HUES48 (cell line): ENCODE measurements around the gene RNF17.

Experiments
- H3K27ac ChIP-seq: one replicate; pipeline ENCODE4 v1.7.0; 2013; ENCODE audit warnings: low read depth, low read length, inconsistent platforms
- H3K27me3 ChIP-seq: 2 replicates; pipeline ENCODE4 v1.6.1; 2013; ENCODE audit warnings: mild to moderate bottlenecking, low read length; ENCODE audit not compliant: control insufficient read depth, insufficient read depth
- H3K36me3 ChIP-seq: 2 replicates; pipeline ENCODE4 v1.6.1; 2013; ENCODE audit warnings: low read length; ENCODE audit not compliant: control insufficient read depth, insufficient read depth
- H3K4me1 ChIP-seq: 2 replicates; pipeline ENCODE4 v1.6.1; 2013; ENCODE audit warnings: mild to moderate bottlenecking, low read length; ENCODE audit not compliant: control insufficient read depth, insufficient read depth
- H3K4me3 ChIP-seq: 2 replicates; pipeline ENCODE4 v1.5.1; 2013; ENCODE audit warnings: mild to moderate bottlenecking, low read depth, low read length
- H3K9ac ChIP-seq: 2 replicates; pipeline ENCODE4 v1.6.1; 2013; ENCODE audit warnings: mild to moderate bottlenecking, low read depth, low read length, moderate library complexity
- H3K9me3 ChIP-seq: 2 replicates; pipeline ENCODE4 v1.6.1; 2013; ENCODE audit warnings: low read length; ENCODE audit not compliant: control insufficient read depth, insufficient read depth

Gene RNF17

GRCh38 chr13:24882665-24883064 is 118.7 kb downstream of the RNF17 start:
- Histone ChIP-seq H3K9ac (no peak overlapping the region), H3K9me3 (no peaks in the 10 kb centered on the region), H3K4me1 (peaks cover 5% of the 10 kb centered on the region; the same call in 1 of the 2 replicates), H3K27ac (no peak overlapping the region), H3K36me3 (peaks cover 44% of the 10 kb centered on the region), H3K27me3 (no peaks in the 10 kb centered on the region), H3K4me3 (no peak overlapping the region)

- Histone ChIP-seq H3K27ac (no peak overlapping the region), H3K4me1 (peaks cover 6% of the 10 kb centered on the region; the same call in 1 of the 2 replicates), H3K27me3 (no peaks in the 10 kb centered on the region), H3K4me3 (no peak overlapping the region), H3K9ac (no peak overlapping the region), H3K36me3 (peaks cover 86% of the 10 kb centered on the region), H3K9me3 (no peaks in the 10 kb centered on the region)
Measured at GRCh38 chr13:24887759-24888158, 123.8 kb downstream of the RNF17 start.

DNA sequence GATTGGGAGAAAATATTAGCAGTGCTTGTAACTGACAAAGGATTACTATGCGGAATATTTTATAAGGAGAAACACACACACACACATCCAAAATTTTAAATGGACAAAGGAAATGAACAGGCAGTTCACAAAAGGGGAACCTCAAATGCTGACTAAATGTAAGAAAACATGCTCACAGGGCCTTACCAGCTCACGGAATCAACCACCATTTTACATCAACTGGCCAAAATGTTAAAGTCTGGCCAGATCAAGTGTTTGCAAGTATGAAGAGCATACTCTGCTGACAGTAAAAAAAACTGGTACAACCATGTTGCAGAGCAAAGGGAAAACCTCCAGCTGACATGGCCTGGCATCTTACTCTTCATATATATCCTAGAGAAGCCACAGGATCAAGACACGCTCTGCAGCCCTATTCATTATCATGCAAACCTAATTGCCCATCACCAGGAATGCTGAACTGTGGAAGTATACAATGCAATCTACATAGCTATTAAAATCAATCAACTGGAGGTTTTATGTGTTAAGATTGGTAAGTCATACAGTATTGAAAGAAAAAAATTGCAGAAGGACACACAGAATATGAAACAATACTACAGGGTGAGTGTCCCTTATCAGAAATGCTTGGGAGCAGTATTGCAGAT is 124.4 kb downstream of the RNF17 start:
- peaks cover 6% of the 10 kb centered on the region; the same call in 1 of the 2 replicates for H3K4me1 ChIP-seq
- peaks cover 84% of the 10 kb centered on the region for H3K36me3 ChIP-seq
- H3K27me3 ChIP-seq, result no peaks in the 10 kb centered on the region
- H3K9ac ChIP-seq, result no peak overlapping the region
- no peak overlapping the region for H3K27ac ChIP-seq
- no peaks in the 10 kb centered on the region for H3K9me3 ChIP-seq
- H3K4me3 ChIP-seq, result no peak overlapping the region

DNA sequence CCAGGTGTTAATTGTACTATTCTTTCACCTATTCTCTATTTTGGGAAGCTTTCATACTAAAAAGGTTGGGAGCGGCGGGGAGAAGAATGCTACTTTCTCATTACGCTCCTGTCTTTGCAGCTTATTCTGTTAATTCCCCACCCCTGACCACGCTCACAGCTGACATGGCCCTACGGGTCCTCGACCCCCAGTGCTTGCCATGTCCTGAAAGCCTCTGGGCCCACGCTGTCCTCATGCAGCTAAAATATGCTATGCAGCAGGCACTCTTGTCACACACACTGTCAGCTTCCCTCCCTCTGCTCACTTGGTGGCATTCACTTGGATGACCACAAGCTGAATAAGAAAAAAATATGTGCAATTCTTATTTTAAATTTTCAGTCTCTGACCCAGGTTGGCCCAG is 126.3 kb downstream of the RNF17 start:
- Histone ChIP-seq H3K9me3 (no peaks in the 10 kb centered on the region), H3K27ac (no peak overlapping the region), H3K9ac (no peak overlapping the region), H3K27me3 (no peaks in the 10 kb centered on the region), H3K36me3 (peaks cover 72% of the 10 kb centered on the region), H3K4me1 (peaks cover 6% of the 10 kb centered on the region; the same call in 1 of the 2 replicates), H3K4me3 (no peak overlapping the region)

- no peak overlapping the region for H3K9ac ChIP-seq
- no peak overlapping the region for H3K4me3 ChIP-seq
- no peaks in the 10 kb centered on the region for H3K27me3 ChIP-seq
- peaks cover 62% of the 10 kb centered on the region for H3K36me3 ChIP-seq
- H3K4me1 ChIP-seq, result peaks cover 6% of the 10 kb centered on the region; the same call in 1 of the 2 replicates
- no peak overlapping the region for H3K27ac ChIP-seq
- H3K9me3 ChIP-seq, result no peaks in the 10 kb centered on the region
Measured at GRCh38 chr13:24891476-24892108, 127.6 kb downstream of the RNF17 start.

GRCh38 chr13:24892829-24893228 is 128.9 kb downstream of the RNF17 start:
- no peak overlapping the region for H3K9ac ChIP-seq
- no peaks in the 10 kb centered on the region for H3K27me3 ChIP-seq
- no peak overlapping the region for H3K27ac ChIP-seq
- H3K36me3 ChIP-seq, result peaks cover 72% of the 10 kb centered on the region
- H3K4me1 ChIP-seq, result peaks cover 6% of the 10 kb centered on the region; the same call in 1 of the 2 replicates
- no peaks in the 10 kb centered on the region for H3K9me3 ChIP-seq
- H3K4me3 ChIP-seq, result no peak overlapping the region

GRCh38 chr13:24893863-24894262 is 129.9 kb downstream of the RNF17 start:
- 0 out of 2 replicates have a peak, but pooled peaks cover under 1% of the 10 kb centered on the region for H3K4me1 ChIP-seq
- H3K9me3 ChIP-seq, result no peaks in the 10 kb centered on the region
- no peaks in the 10 kb centered on the region for H3K27me3 ChIP-seq
- H3K27ac ChIP-seq, result no peak overlapping the region
- H3K36me3 ChIP-seq, result peaks cover 73% of the 10 kb centered on the region
- H3K4me3 ChIP-seq, result no peak overlapping the region
- no peak overlapping the region for H3K9ac ChIP-seq

- no peaks in the 10 kb centered on the region for H3K4me1 ChIP-seq
- H3K27me3 ChIP-seq, result no peaks in the 10 kb centered on the region
- peaks cover 75% of the 10 kb centered on the region for H3K36me3 ChIP-seq
- no peak overlapping the region for H3K27ac ChIP-seq
- H3K4me3 ChIP-seq, result no peak overlapping the region
- no peak overlapping the region for H3K9ac ChIP-seq
- no peaks in the 10 kb centered on the region for H3K9me3 ChIP-seq
Measured at GRCh38 chr13:24894277-24894971, 130.5 kb downstream of the RNF17 start.

DNA sequence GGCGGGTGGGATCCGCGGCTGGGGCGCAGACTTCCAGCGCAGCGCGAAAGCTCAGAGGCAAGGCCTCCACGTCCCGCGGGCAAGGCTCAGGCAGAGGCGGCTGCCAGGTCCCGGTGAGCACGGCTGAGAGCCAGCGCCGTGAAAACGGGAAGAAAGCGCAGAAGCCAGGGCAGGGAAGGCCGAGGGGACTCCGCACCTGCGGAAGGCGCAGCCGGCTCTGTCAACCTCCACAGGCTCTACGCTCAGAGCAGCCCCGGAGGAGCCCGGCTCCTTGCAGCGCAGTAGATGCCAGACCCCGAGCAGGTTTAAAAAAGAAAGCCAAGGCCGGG is 131.0 kb downstream of the RNF17 start:
- Histone ChIP-seq H3K9ac (no peak overlapping the region), H3K36me3 (peaks cover 74% of the 10 kb centered on the region), H3K4me3 (no peak overlapping the region), H3K4me1 (no peaks in the 10 kb centered on the region), H3K9me3 (no peaks in the 10 kb centered on the region), H3K27ac (no peak overlapping the region), H3K27me3 (no peaks in the 10 kb centered on the region)

DNA sequence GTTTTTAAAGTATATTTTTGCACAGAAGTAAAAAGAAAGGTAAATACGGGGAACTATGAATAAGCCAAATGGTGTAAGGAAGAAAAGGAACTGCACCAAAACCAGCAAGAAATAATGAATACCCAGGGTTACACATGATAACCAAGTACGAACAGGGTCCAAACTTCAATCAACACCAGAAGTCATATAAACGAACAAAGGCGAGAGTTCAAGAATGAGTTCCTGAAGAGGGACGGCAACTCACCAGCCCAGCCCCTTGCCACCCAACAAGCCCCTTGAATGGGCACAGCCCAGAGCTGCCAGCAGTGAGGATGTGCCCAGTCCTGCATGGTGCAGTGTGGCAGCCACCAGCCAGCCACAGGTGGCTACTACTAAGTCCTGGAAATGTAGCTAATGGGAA is 132.1 kb downstream of the RNF17 start:
- no peaks in the 10 kb centered on the region for H3K4me1 ChIP-seq
- H3K36me3 ChIP-seq, result peaks cover 71% of the 10 kb centered on the region
- no peaks in the 10 kb centered on the region for H3K27me3 ChIP-seq
- no peak overlapping the region for H3K4me3 ChIP-seq
- H3K9ac ChIP-seq, result no peak overlapping the region
- no peaks in the 10 kb centered on the region for H3K9me3 ChIP-seq
- no peak overlapping the region for H3K27ac ChIP-seq

GRCh38 chr13:24897293-24897692 is 133.3 kb downstream of the RNF17 start:
- Histone ChIP-seq H3K27ac (no peak overlapping the region), H3K4me3 (no peak overlapping the region), H3K9ac (no peak overlapping the region), H3K27me3 (no peaks in the 10 kb centered on the region), H3K9me3 (no peaks in the 10 kb centered on the region), H3K4me1 (no peaks in the 10 kb centered on the region), H3K36me3 (peaks cover 63% of the 10 kb centered on the region)
